Activated T-helper 1 cell treated with anti-CD3 and anti-CD28 coated beads, Interleukin-12 subunit alpha, Interleukin-12 subunit beta, Interleukin-2, Interleukin-4 antibody, amounts not matched to agents 30 ng/mL and 10 ng/mL and 1 ng/mL, durations not matched to agents 14 hours and 24 hours and 36 hours (primary cell): ENCODE data around the gene DCX. TPM values are rescaled to one million over a fixed set of nuclear protein-coding genes. Genes with fewer than 3 reads are reported as not detected.
"Not testable (repeated sequence)": the region's sequence is repeated elsewhere in the genome, so short reads cannot be mapped to it uniquely, and the experiment has no call there.

ENCODE experiments used
- DNase-seq: peaks from one replicate; pipeline ENCODE4 v3.0.0; 2021; ENCODE audit warnings: low spot score
- H3K27ac Mint-ChIP-seq: one replicate; pipeline ENCODE4 v1.8.0; 2021; ENCODE audit warnings: mild to moderate bottlenecking, mixed read lengths
- H3K27me3 Mint-ChIP-seq: one replicate; pipeline ENCODE4 v1.8.0; 2022; ENCODE audit warnings: mild to moderate bottlenecking, moderate library complexity, mixed read lengths; ENCODE audit not compliant: insufficient read depth
- H3K36me3 Mint-ChIP-seq: one replicate; pipeline ENCODE4 v1.8.0; 2021; ENCODE audit warnings: low read depth, mixed read lengths
- H3K4me1 Mint-ChIP-seq: one replicate; pipeline ENCODE4 v1.8.0; 2021; ENCODE audit warnings: low read depth, mixed read lengths
- H3K4me3 Mint-ChIP-seq: one replicate; pipeline ENCODE4 v1.8.0; 2021; ENCODE audit warnings: mild to moderate bottlenecking, moderate library complexity, mixed read lengths
- H3K9me3 Mint-ChIP-seq: one replicate; pipeline ENCODE4 v1.8.0; 2021; ENCODE audit warnings: mixed read lengths
- intact Hi-C: fragments of 100-400 bp; cut with micrococcal nuclease; formaldehyde crosslinking; loops from one replicate; pipeline ENCODE4 v1.15.1; 2024
- total RNA-seq: library from RNA; stranded (reverse); gene quantifications from 2 replicates; pipeline ENCODE4 v1.2.3, GENCODE V29; 2022

DCX gene
- total RNA-seq, 1 donor from 2014 or later: not detected

DNA sequence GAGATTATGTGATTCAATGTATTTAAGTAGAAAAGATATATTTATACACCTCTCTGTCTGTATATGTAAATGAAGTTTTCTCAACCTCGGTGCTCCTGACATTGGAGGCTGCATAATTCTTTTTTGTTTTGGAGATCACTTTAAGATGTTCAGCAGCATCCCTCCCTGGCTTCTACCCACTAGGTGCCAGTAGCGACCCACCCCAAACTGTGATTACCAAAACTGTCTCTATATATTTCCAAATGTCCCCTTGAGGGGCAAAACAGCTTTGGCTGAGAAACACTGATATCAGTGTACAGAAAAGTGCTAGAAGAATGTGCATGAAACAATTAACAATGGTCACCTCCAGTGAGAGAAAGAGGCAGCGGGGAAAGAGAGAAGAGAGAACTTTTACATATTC is 51.2 kb downstream of the DCX start:
- H3K9me3 Mint-ChIP-seq: no peaks in the 10 kb centered on the region
- no peak overlapping the region for H3K4me3 Mint-ChIP-seq
- no peaks in the 10 kb centered on the region for H3K36me3 Mint-ChIP-seq
- no peak for DNase-seq
- H3K4me1 Mint-ChIP-seq: no peaks in the 10 kb centered on the region
- no peak overlapping the region for H3K27ac Mint-ChIP-seq
- intact Hi-C loops: no loop called here
- no peaks in the 10 kb centered on the region for H3K27me3 Mint-ChIP-seq

- Mint-ChIP-seq H3K27me3 (no peaks in the 10 kb centered on the region), H3K36me3 (no peaks in the 10 kb centered on the region), H3K4me1 (no peaks in the 10 kb centered on the region), H3K27ac (no peak overlapping the region), H3K9me3 (no peaks in the 10 kb centered on the region), H3K4me3 (no peak overlapping the region)
- no peak for DNase-seq
- intact Hi-C loops: no loop called here
These were observed 56.4 kb downstream of the DCX start for GRCh38 chrX:111355523-111356115.

GRCh38 chrX:111354496-111354895 is 57.5 kb downstream of the DCX start:
- DNase-seq: no peak
- Mint-ChIP-seq H3K4me3 (no peak overlapping the region), H3K36me3 (no peaks in the 10 kb centered on the region), H3K27ac (no peak overlapping the region), H3K4me1 (no peaks in the 10 kb centered on the region), H3K27me3 (no peaks in the 10 kb centered on the region), H3K9me3 (no peaks in the 10 kb centered on the region)
- intact Hi-C loops: no loop called here

DNA sequence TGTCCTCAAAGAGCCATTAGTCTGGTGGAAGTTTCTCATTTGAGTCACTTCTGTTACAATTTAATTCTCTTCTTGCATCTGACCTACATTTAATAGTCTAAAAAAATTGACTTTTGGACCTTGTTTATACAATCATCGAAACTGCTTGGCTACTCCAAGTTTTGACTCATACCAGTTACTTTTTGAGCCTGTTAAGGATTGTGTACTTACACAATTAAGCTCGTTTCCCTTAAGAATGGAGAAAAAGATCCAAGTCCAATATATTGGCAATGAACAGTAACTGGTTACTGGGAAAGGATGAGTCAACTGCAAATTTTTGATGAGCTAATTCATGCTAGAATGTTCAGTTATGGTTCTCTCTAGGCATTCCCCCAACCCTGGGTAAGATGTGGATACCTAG is 58.2 kb downstream of the DCX start:
- Mint-ChIP-seq H3K36me3 (no peaks in the 10 kb centered on the region), H3K9me3 (no peaks in the 10 kb centered on the region), H3K4me3 (no peak overlapping the region), H3K27me3 (no peaks in the 10 kb centered on the region), H3K27ac (no peak overlapping the region), H3K4me1 (no peaks in the 10 kb centered on the region)
- no peak for DNase-seq
- intact Hi-C loops: no loop called here

- DNase-seq: no peak
- Mint-ChIP-seq H3K36me3 (no peaks in the 10 kb centered on the region), H3K27me3 (no peaks in the 10 kb centered on the region), H3K9me3 (no peaks in the 10 kb centered on the region), H3K4me1 (no peaks in the 10 kb centered on the region), H3K4me3 (no peak overlapping the region), H3K27ac (no peak overlapping the region)
- intact Hi-C loops: no loop called here
These were observed 59.6 kb downstream of the DCX start for GRCh38 chrX:111352424-111352823.

DNA sequence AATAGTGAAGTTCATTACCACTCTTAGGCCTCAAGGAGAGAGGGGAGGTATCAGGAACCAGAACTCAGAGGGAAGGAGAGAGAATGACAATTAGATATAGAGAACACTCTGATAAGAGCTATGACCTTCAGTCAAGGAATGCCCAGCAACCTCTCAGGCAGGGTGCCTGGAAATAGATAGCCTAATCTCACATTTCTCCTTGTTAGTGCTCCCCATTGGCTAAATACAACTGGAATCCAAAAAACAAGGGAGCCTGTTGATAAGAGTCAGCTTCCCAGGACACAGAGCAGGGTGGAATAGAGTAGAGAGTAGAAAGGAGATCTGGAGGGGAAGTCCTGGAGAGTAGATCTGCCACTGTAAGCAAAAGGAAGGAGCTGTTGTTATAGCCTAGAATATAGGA is 62.1 kb downstream of the DCX start:
- Mint-ChIP-seq H3K4me3 (no peak overlapping the region), H3K4me1 (no peaks in the 10 kb centered on the region), H3K27ac (no peak overlapping the region), H3K9me3 (no peaks in the 10 kb centered on the region), H3K36me3 (no peaks in the 10 kb centered on the region), H3K27me3 (no peaks in the 10 kb centered on the region)
- no peak for DNase-seq
- intact Hi-C loops: no loop called here

- no peaks in the 10 kb centered on the region for H3K27me3 Mint-ChIP-seq
- H3K4me3 Mint-ChIP-seq: no peak overlapping the region
- H3K27ac Mint-ChIP-seq: no peak overlapping the region
- H3K36me3 Mint-ChIP-seq: no peaks in the 10 kb centered on the region
- no peaks in the 10 kb centered on the region for H3K4me1 Mint-ChIP-seq
- DNase-seq: no peak
- H3K9me3 Mint-ChIP-seq: no peaks in the 10 kb centered on the region
- intact Hi-C loops: no loop called here
These were observed 62.9 kb downstream of the DCX start for GRCh38 chrX:111349101-111349500.

- no peaks in the 10 kb centered on the region for H3K4me1 Mint-ChIP-seq
- DNase-seq: no peak
- H3K36me3 Mint-ChIP-seq: no peaks in the 10 kb centered on the region
- H3K27me3 Mint-ChIP-seq: no peaks in the 10 kb centered on the region
- H3K4me3 Mint-ChIP-seq: no peak overlapping the region
- H3K27ac Mint-ChIP-seq: no peak overlapping the region
- no peaks in the 10 kb centered on the region for H3K9me3 Mint-ChIP-seq
- intact Hi-C loops: no loop called here
These were observed 63.6 kb downstream of the DCX start for GRCh38 chrX:111348429-111348828.

- H3K27ac Mint-ChIP-seq, H3K36me3 Mint-ChIP-seq, H3K4me3 Mint-ChIP-seq, DNase-seq, H3K27me3 Mint-ChIP-seq, H3K9me3 Mint-ChIP-seq, H3K4me1 Mint-ChIP-seq, intact Hi-C loops: not testable (repeated sequence)
These were observed 65.8 kb downstream of the DCX start for GRCh38 chrX:111346150-111346549.

- Mint-ChIP-seq H3K4me3 (no peak overlapping the region), H3K4me1 (no peaks in the 10 kb centered on the region), H3K36me3 (no peaks in the 10 kb centered on the region), H3K27me3 (no peaks in the 10 kb centered on the region), H3K27ac (no peak overlapping the region), H3K9me3 (no peaks in the 10 kb centered on the region)
- intact Hi-C loops: no loop called here
- no peak for DNase-seq
These were observed 71.9 kb downstream of the DCX start for GRCh38 chrX:111340054-111340453.

GRCh38 chrX:111339212-111339611 is 72.8 kb downstream of the DCX start:
- intact Hi-C loops: no loop called here
- no peaks in the 10 kb centered on the region for H3K9me3 Mint-ChIP-seq
- H3K4me1 Mint-ChIP-seq: no peaks in the 10 kb centered on the region
- no peak for DNase-seq
- no peak overlapping the region for H3K27ac Mint-ChIP-seq
- H3K27me3 Mint-ChIP-seq: no peaks in the 10 kb centered on the region
- H3K4me3 Mint-ChIP-seq: no peak overlapping the region
- H3K36me3 Mint-ChIP-seq: no peaks in the 10 kb centered on the region

- Mint-ChIP-seq H3K4me1 (no peaks in the 10 kb centered on the region), H3K36me3 (no peaks in the 10 kb centered on the region), H3K27ac (no peak overlapping the region), H3K27me3 (no peaks in the 10 kb centered on the region), H3K9me3 (no peaks in the 10 kb centered on the region), H3K4me3 (no peak overlapping the region)
- no peak for DNase-seq
- intact Hi-C loops: no loop called here
These were observed 73.8 kb downstream of the DCX start for GRCh38 chrX:111338095-111338698.

- Mint-ChIP-seq H3K9me3 (no peaks in the 10 kb centered on the region), H3K27me3 (no peaks in the 10 kb centered on the region), H3K4me1 (no peaks in the 10 kb centered on the region), H3K36me3 (no peaks in the 10 kb centered on the region), H3K4me3 (no peak overlapping the region), H3K27ac (no peak overlapping the region)
- intact Hi-C loops: no loop called here
- DNase-seq: no peak
These were observed 74.8 kb downstream of the DCX start for GRCh38 chrX:111337067-111337637.

GRCh38 chrX:111336141-111336540 is 75.9 kb downstream of the DCX start:
- DNase-seq: no peak
- Mint-ChIP-seq H3K27me3 (no peaks in the 10 kb centered on the region), H3K9me3 (no peaks in the 10 kb centered on the region), H3K36me3 (no peaks in the 10 kb centered on the region), H3K4me1 (no peaks in the 10 kb centered on the region), H3K4me3 (no peak overlapping the region), H3K27ac (no peak overlapping the region)
- intact Hi-C loops: no loop called here
